Activated CD4-positive, alpha-beta T cell treated with anti-CD3 and anti-CD28 coated beads for 36 hours (primary cell): Measurements from ENCODE around the gene ABCA7. TPM values are rescaled to one million over a fixed set of nuclear protein-coding genes. Genes with fewer than 3 reads are reported as not detected.

Source experiments
- ATAC-seq: fragments of 200-7000 bp; cut with Tn5 transposase; one replicate; pipeline ENCODE4 v1.10.0; 2021; ENCODE audit warnings: mild to moderate bottlenecking, moderate library complexity
- CTCF ChIA-PET: fragments of 350-600 bp; sonication (Branson Sonifier 250); formaldehyde crosslinking; loops from one replicate; lab custom pipeline; 2021; ENCODE audit warnings: antibody characterized with exemption; lab: Charles Lee
- POLR2A ChIA-PET: fragments of 350-600 bp; sonication (Branson Sonifier 250); formaldehyde crosslinking; loops from one replicate; lab custom pipeline; 2021; ENCODE audit warnings: antibody characterized with exemption, inconsistent platforms; lab: Charles Lee
- DNase-seq: peaks from one replicate; pipeline ENCODE4 v3.0.0-alpha.2; 2020
- H3K27ac Mint-ChIP-seq: one replicate; pipeline ENCODE4 v1.8.0; 2021; ENCODE audit warnings: mixed read lengths
- H3K27me3 Mint-ChIP-seq: one replicate; pipeline ENCODE4 v1.8.0; 2021; ENCODE audit warnings: mixed read lengths
- H3K36me3 Mint-ChIP-seq: one replicate; pipeline ENCODE4 v1.8.0; 2021; ENCODE audit warnings: low read depth, mixed read lengths
- H3K4me1 Mint-ChIP-seq: one replicate; pipeline ENCODE4 v1.8.0; 2021; ENCODE audit warnings: mixed read lengths
- H3K4me3 Mint-ChIP-seq: one replicate; pipeline ENCODE4 v1.8.0; 2021; ENCODE audit warnings: mild to moderate bottlenecking, moderate library complexity, mixed read lengths
- H3K9me3 Mint-ChIP-seq: one replicate; pipeline ENCODE4 v1.8.0; 2021; ENCODE audit warnings: low read depth, mixed read lengths
- intact Hi-C, 2 experiments: fragments of 100-400 bp; cut with DNase I in 1 of 2; cut with micrococcal nuclease in 1 of 2; formaldehyde crosslinking; loops; one replicate each; pipeline versions ENCODE4 v1.14.2 to v1.15.1; 2022 to 2024; cut with DNase I, micrococcal nuclease
- total RNA-seq, 2 experiments: library from RNA; stranded (reverse); gene quantifications; one replicate each; pipeline ENCODE4 v1.2.3, GENCODE V29; 2021

ABCA7 gene
- total RNA-seq, 2 experiments from 2014 or later: 14.4 to 16.9 TPM

DNA sequence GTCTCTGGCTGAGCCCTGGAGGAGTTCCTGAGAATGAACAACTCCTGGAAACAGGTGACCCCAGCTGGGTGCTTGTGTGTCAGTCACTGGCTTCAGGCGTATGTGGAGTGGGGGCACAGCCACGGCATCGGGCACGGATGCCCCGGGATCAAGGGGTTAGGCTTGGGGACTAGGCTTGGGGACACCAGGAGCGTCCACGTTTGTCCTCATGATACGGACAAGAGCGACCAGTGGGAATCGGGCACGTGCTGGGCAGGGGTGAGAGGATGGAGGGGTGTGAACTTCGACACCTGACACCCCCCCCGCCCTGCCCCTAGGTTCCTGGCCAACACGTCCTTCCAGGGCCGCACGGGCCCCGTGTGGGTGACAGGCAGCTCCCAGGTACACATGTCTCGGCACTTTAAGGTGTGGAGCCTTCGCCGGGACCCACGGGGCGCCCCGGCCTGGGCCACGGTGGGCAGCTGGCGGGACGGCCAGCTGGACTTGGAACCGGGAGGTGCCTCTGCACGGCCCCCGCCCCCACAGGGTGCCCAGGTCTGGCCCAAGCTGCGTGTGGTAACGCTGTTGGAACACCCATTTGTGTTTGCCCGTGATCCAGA lies 35.6 kb upstream of the ABCA7 start:
- POLR2A ChIA-PET: no interaction called here
- H3K9me3 Mint-ChIP-seq: no peaks in the 10 kb centered on the region
- ATAC-seq (no peak), DNase-seq (no peak)
- peaks cover 8% of the 10 kb centered on the region for H3K27me3 Mint-ChIP-seq
- CTCF ChIA-PET: no interaction called here
- H3K4me1 Mint-ChIP-seq: peaks cover 3% of the 10 kb centered on the region
- H3K27ac Mint-ChIP-seq: no peak overlapping the region
- intact Hi-C loops: no loop called here
- H3K4me3 Mint-ChIP-seq: no peak overlapping the region
- H3K36me3 Mint-ChIP-seq: peaks cover 2% of the 10 kb centered on the region

DNA sequence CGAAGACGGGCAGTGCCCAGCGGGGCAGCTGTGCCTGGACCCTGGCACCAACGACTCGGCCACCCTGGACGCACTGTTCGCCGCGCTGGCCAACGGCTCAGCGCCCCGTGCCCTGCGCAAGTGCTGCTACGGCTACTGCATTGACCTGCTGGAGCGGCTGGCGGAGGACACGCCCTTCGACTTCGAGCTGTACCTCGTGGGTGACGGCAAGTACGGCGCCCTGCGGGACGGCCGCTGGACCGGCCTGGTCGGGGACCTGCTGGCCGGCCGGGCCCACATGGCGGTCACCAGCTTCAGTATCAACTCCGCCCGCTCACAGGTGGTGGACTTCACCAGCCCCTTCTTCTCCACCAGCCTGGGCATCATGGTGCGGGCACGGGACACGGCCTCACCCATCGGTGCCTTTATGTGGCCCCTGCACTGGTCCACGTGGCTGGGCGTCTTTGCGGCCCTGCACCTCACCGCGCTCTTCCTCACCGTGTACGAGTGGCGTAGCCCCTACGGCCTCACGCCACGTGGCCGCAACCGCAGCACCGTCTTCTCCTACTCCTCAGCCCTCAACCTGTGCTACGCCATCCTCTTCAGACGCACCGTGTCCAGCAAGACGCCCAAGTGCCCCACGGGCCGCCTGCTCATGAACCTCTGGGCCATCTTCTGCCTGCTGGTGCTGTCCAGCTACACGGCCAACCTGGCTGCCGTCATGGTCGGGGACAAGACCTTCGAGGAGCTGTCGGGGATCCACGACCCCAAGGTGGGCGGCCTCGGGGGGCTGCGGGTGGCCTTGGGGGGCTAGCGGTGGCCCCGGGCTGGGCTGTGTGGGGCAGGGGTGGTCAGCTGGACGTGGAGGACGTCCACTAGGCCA lies 34.9 kb upstream of the ABCA7 start:
- intact Hi-C loops: no loop called here
- Mint-ChIP-seq H3K27me3 (peaks cover 5% of the 10 kb centered on the region), H3K36me3 (peaks cover 4% of the 10 kb centered on the region), H3K4me3 (no peak overlapping the region), H3K9me3 (no peaks in the 10 kb centered on the region), H3K27ac (no peak overlapping the region), H3K4me1 (peaks cover 3% of the 10 kb centered on the region)
- DNase-seq (no peak), ATAC-seq (no peak)
- POLR2A ChIA-PET: no interaction called here
- CTCF ChIA-PET: no interaction called here

DNA sequence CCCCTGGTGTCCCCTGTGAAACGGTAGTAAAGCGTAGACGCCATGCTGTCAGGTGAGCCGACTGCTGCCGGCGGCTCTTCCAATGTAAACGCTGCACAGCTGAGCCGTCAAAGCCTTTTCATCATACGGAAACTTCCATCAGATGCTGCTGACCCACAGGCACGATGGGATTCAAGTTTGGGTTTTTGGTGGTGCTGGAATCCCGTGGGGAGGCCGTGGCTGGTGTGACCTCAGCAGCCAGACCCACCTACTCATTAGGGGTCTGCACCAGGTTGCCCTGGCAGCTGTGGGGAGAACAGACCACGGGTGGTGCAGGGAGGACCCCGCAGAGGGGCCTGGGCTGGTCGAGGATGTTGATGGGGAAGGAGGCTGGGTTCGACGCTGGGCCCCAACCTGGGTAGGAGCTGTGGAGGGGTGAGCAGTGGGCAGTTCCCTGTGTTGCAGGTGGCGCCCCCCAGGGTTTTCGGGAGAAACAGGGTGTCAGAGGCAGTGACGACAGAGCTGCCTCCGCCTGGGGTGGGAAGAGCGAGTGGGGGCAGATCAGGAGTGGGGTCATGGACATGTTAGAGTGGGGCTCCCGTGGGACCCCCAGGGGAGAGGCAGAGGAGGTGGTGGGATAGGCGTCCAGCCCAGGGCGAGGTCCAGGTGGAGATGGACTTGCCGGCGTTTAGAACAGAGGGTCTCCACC lies 33.1 kb upstream of the ABCA7 start:
- H3K9me3 Mint-ChIP-seq: no peaks in the 10 kb centered on the region
- POLR2A ChIA-PET: interaction anchor here (1.2 kb wide), 1 partner anchor 13 kb away, joined by 4 read pairs; no protein-coding TSS in a partner anchor

DNA sequence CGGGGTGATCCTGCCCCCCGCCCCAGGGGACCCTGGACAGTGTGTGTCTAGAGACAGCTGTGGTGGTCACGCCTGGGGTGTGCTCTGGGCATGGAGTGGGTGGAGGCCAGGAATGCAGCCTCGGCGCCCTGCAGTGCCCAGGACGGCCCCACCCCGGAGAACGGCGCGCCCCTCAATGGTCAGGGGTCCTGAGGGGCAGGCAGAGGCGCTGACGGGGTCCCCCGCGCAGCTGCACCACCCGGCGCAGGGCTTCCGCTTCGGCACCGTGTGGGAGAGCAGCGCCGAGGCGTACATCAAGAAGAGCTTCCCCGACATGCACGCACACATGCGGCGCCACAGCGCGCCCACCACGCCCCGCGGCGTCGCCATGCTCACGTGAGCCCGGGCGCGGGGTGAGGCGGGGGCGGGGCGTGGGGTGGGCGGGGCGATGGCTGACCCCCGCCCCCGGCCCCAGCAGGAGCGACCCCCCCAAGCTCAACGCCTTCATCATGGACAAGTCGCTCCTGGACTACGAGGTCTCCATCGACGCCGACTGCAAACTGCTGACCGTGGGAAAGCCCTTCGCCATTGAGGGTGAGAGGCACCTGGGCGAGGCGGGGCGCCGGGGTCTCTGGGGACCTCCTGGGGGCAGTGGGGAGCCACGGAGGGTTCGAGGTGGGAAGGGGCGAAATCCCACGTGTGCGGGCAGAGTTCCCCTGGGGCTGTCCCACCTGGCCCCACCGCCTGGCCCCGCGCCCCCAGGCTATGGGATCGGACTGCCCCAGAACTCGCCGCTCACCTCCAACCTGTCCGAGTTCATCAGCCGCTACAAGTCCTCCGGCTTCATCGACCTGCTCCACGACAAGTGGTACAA lies 32.3 kb upstream of the ABCA7 start:
- intact Hi-C loops: no loop called here
- Mint-ChIP-seq H3K9me3 (no peaks in the 10 kb centered on the region), H3K4me1 (no peaks in the 10 kb centered on the region), H3K36me3 (peaks cover 4% of the 10 kb centered on the region), H3K27ac (no peak overlapping the region), H3K4me3 (no peak overlapping the region), H3K27me3 (peaks cover 3% of the 10 kb centered on the region)
- CTCF ChIA-PET: no interaction called here
- ATAC-seq (no peak), DNase-seq (no peak)
- POLR2A ChIA-PET: interaction anchor here (1.2 kb wide), 1 partner anchor 12 kb away, joined by 4 read pairs; no protein-coding TSS in a partner anchor

More for the DNA sequence above, 33.1 kb upstream of the ABCA7 start:
- H3K4me3 Mint-ChIP-seq: no peak overlapping the region
- no peak overlapping the region for H3K27ac Mint-ChIP-seq
- no peak for DNase-seq
- CTCF ChIA-PET: interaction anchor here (0.8 kb wide), 2 partner anchors 8 to 10 kb away, joined by 3 to 7 read pairs; no protein-coding TSS in a partner anchor
- peaks cover 4% of the 10 kb centered on the region for H3K36me3 Mint-ChIP-seq
- H3K4me1 Mint-ChIP-seq: no peaks in the 10 kb centered on the region
- ATAC-seq: no peak
- H3K27me3 Mint-ChIP-seq: peaks cover 5% of the 10 kb centered on the region
- intact Hi-C loops: no loop called here

DNA sequence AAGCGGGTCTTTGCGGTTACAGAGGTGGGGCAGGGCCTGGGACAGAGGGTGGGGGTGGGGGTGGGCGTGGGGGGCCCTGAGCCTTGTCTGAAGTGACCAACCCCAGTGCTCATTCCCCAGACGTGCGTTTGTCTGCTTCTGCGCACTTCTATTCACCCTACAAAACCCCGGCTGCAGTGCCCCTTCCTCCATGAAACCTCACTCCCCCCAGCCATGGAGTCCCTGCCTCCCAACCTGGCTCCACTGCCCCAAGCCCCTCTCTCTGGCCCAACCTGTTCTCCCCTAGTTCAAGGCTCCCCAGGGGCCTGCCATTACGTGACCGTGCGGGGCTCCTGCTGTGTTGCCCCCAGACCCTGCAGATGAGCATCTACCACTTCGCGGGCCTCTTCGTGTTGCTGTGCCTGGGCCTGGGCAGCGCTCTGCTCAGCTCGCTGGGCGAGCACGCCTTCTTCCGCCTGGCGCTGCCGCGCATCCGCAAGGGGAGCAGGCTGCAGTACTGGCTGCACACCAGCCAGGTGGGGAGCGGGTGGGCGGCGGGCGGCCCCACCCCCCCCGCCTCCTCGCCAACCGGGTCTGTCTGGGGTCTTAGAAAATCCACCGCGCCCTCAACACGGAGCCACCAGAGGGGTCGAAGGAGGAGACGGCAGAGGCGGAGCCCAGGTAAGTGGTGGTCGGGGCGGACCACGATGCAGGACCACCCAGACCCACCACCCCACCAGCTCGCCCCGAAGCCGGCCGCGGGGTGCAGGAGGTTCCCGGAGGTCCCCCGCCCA lies 31.5 kb upstream of the ABCA7 start:
- Mint-ChIP-seq H3K27ac (no peak overlapping the region), H3K27me3 (no peaks in the 10 kb centered on the region), H3K4me1 (no peaks in the 10 kb centered on the region), H3K4me3 (no peak overlapping the region), H3K9me3 (no peaks in the 10 kb centered on the region), H3K36me3 (peaks cover 4% of the 10 kb centered on the region)
- ChIA-PET POLR2A (no interaction called here), CTCF (no interaction called here)
- ATAC-seq (no peak), DNase-seq (no peak)
- intact Hi-C loops: no loop called here

DNA sequence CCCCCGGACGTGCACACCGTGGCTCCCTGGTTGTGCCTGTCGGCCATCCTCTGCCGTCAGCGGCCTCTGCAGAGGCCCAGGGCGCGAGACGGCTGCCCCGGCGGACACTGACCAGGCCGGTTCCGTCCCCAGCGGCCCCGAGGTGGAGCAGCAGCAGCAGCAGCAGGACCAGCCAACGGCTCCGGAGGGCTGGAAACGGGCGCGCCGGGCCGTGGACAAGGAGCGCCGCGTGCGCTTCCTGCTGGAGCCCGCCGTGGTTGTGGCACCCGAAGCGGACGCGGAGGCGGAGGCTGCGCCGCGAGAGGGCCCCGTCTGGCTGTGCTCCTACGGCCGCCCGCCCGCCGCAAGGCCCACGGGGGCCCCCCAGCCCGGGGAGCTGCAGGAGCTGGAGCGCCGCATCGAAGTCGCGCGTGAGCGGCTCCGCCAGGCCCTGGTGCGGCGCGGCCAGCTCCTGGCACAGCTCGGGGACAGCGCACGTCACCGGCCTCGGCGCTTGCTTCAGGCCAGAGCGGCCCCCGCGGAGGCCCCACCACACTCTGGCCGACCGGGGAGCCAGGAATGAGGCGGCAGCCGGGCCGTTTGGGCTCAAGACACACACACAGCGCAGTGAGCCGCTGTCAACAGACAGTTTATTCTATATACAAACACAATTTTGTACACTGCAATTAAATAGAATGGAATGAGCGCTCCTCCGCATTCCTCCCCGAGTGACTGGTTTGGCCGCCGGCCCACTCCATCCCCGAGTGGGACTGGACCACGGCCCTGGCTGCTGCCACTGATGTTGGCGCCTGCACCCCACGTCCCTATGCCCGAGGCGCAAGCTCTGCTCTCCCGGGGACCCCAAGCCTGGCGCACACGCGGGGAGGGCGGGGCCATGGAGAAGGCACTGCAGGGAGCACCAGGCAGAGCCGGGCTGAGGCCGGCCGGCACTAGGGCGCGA lies 30.6 kb upstream of the ABCA7 start:
- intact Hi-C loops: no loop called here
- ATAC-seq (no peak), DNase-seq (no peak)
- Mint-ChIP-seq H3K36me3 (peaks cover 6% of the 10 kb centered on the region), H3K4me3 (no peak overlapping the region), H3K27ac (no peak overlapping the region), H3K4me1 (no peaks in the 10 kb centered on the region), H3K9me3 (no peaks in the 10 kb centered on the region), H3K27me3 (no peaks in the 10 kb centered on the region)
- ChIA-PET CTCF (no interaction called here), POLR2A (no interaction called here)

DNA sequence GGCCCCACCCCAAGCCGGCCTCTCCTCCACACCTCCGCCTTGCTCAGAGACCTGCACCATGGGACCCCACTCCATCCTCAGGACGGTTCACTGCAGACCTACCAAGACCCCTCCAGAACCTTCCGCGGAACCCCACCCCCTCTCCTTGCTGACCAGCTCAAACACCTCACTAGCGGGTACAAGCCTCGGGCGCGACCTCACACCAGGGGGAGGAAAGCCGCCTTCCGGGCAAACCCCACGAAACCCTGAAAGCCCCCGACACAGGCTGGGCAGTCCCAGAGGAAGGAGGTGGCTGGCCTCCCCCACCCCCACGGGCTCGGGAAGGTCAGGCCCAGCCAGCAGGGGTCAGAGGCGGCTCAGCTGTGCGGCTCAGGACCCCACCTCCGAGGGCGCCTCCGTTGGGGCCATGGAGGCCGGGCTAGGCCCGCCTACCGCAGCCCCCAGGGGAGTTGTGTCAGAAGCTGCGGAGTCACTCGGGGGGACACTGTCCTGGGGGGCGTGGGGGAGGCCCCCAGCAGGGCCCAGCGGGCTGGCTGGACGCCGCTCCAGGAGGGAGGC lies 29.8 kb upstream of the ABCA7 start:
- DNase-seq (no peak), ATAC-seq (no peak)
- ChIA-PET POLR2A (no interaction called here), CTCF (no interaction called here)
- no peaks in the 10 kb centered on the region for H3K9me3 Mint-ChIP-seq
- H3K4me3 Mint-ChIP-seq: no peak overlapping the region
- H3K36me3 Mint-ChIP-seq: peaks cover 6% of the 10 kb centered on the region
- intact Hi-C loops: no loop called here
- no peak overlapping the region for H3K27ac Mint-ChIP-seq
- H3K4me1 Mint-ChIP-seq: no peaks in the 10 kb centered on the region
- no peaks in the 10 kb centered on the region for H3K27me3 Mint-ChIP-seq

DNA sequence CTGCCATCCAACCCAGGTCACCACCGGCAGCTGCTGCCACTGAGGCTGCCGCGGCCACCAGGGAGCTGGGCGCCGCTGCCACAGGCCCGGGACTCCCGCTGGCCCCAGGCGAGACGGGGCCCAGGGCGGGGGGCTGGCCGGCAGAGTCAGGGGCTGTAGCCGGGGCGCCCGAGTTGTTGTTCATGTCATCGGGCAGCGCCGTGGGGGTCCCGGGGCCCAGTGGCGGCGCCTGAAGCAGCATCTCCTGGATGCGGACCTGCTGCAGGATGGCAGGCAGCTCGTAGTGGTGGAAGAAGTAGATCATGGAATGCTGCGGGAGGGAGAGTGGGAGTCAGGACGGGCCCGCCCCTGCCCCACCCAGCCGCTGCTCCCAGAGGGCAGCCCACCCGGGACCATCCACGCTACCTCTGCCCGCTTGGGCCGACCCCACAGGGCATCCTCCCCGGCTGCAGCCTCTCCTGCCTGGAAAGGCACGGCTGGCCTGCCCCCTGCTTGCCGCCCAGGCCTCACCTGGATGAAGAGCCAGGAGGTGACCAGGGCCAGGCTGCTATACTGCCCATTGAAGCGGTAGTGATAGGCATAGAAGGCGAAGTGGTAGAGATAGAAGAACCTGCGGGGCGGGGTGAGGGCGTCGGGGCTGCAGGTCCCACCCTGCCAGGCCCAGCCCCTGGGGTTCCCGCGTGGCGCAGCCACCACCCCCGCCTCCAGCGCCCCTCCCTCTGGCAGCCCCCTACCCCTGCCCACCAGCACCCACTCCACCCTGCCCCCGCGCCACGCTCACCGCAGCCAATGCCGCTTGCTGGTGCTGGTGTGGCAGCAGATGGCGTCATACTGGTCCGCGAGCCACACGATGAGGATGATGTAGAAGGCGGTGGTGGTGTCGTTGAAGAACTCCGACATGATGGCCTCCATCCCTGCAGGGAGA lies 29.1 kb upstream of the ABCA7 start:
- Mint-ChIP-seq H3K27ac (no peak overlapping the region), H3K27me3 (no peaks in the 10 kb centered on the region), H3K9me3 (no peaks in the 10 kb centered on the region), H3K4me1 (peaks cover 1% of the 10 kb centered on the region), H3K4me3 (no peak overlapping the region), H3K36me3 (peaks cover 6% of the 10 kb centered on the region)
- ChIA-PET CTCF (no interaction called here), POLR2A (no interaction called here)
- intact Hi-C loops: no loop called here
- no peak for DNase-seq
- no peak for ATAC-seq

DNA sequence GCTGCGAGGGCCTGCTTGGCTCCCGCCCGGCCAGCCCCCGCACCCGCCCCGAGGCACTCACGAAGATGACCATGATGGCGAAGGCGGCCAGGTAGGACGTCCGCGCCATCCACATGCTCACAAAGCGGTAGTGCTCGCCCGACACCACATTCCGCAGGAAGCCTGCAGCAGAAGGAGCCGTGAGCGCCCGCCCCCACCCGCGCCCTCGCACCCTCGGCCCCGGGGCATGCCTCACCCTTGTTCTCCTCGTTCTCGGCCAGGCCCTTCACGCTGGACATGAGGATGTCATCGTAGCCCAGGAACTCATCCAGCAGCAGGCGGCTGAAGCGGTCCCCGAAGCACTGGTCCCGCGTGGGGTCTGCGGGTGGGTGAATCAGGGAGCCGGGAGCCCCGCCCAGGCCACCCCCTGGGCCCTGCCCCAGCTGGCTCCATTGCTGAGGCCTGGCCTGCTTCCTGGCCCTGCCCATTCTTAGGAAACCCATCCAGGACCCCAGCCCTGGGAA lies 28.0 kb upstream of the ABCA7 start:
- Mint-ChIP-seq H3K27me3 (no peaks in the 10 kb centered on the region), H3K36me3 (peaks cover 6% of the 10 kb centered on the region), H3K4me1 (peaks cover 5% of the 10 kb centered on the region), H3K27ac (no peak overlapping the region), H3K9me3 (no peaks in the 10 kb centered on the region), H3K4me3 (no peak overlapping the region)
- CTCF ChIA-PET: no interaction called here
- intact Hi-C loops: no loop called here
- ATAC-seq: no peak
- POLR2A ChIA-PET: no interaction called here
- DNase-seq: no peak
